CD14-positive monocyte (primary cell): ENCODE data around the gene SAP130. TPM values are rescaled to one million over a fixed set of nuclear protein-coding genes. Genes with fewer than 3 reads are reported as not detected.

Experiments
- DNase-seq, 3 donors: peaks; one replicate each; pipeline ENCODE4 v3.0.0-alpha.2; 2011 to 2022
- H2AFZ ChIP-seq: 2 replicates; pipeline ENCODE4 v1.6.0; 2012; ENCODE audit warnings: mild to moderate bottlenecking, low read depth, low read length, inconsistent platforms; ENCODE audit not compliant: insufficient read depth, poor library complexity, severe bottlenecking
- H3K27ac ChIP-seq, 2 donors: 1 replicate in 1 of 2; 2 replicates in 1 of 2; pipeline ENCODE4 v1.5.1; 2012 to 2013; ENCODE audit warnings: low read length in 2 of 2, control low read depth in 1 of 2, inconsistent platforms in 1 of 2, low read depth in 1 of 2, mild to moderate bottlenecking in 1 of 2
- H3K27me3 ChIP-seq, 2 donors: one replicate each; pipeline versions ENCODE4 v1.6.0 to v1.6.1; 2011 to 2013; ENCODE audit warnings: low read length in 2 of 2; ENCODE audit not compliant: control insufficient read depth in 2 of 2, insufficient read depth in 2 of 2
- H3K36me3 ChIP-seq, 2 donors: replicated peaks in 1 of 2; 1 replicate in 1 of 2; 2 replicates in 1 of 2; pipeline versions ENCODE4 v1.5.1 to v1.6.1; 2012 to 2013; ENCODE audit warnings: low read length in 2 of 2, control low read depth in 1 of 2, inconsistent platforms in 1 of 2, mild to moderate bottlenecking in 1 of 2; ENCODE audit not compliant: insufficient read depth in 2 of 2, control insufficient read depth in 1 of 2
- H3K4me1 ChIP-seq, 2 donors: 1 replicate in 1 of 2; 2 replicates in 1 of 2; pipeline versions ENCODE4 v1.5.1 to v1.6.1; 2012 to 2013; ENCODE audit warnings: low read length in 2 of 2, control low read depth in 1 of 2, inconsistent platforms in 1 of 2, mild to moderate bottlenecking in 1 of 2, moderate library complexity in 1 of 2; ENCODE audit not compliant: insufficient read depth in 2 of 2, control insufficient read depth in 1 of 2
- H3K4me2 ChIP-seq: replicated peaks from 2 replicates; pipeline ENCODE3; 2012; ENCODE audit warnings: low read length, moderate library complexity, mild to moderate bottlenecking; ENCODE audit not compliant: poor library complexity, severe bottlenecking; ENCODE audit errors: extremely low read depth
- H3K4me3 ChIP-seq, 3 experiments: fragments of 200-600 bp in 1 of 3; sonication (generic) in 1 of 3; replicated peaks in 1 of 3; 1 replicate in 2 of 3; 2 replicates in 1 of 3; pipeline ENCODE4 v1.5.1; 2011 to 2013; ENCODE audit warnings: low read length in 3 of 3, mild to moderate bottlenecking in 3 of 3, control low read depth in 2 of 3, low read depth in 2 of 3, inconsistent platforms in 1 of 3, moderate library complexity in 1 of 3
- H3K79me2 ChIP-seq: 2 replicates; pipeline ENCODE4 v1.6.0; 2012; ENCODE audit warnings: mild to moderate bottlenecking, control low read depth, inconsistent platforms, low read length, moderate library complexity; ENCODE audit not compliant: insufficient read depth
- H3K9ac ChIP-seq: 2 replicates; pipeline ENCODE4 v1.6.0; 2017; ENCODE audit warnings: low read length, mild to moderate bottlenecking; ENCODE audit not compliant: insufficient read depth, poor library complexity, severe bottlenecking
- H3K9me3 ChIP-seq, 2 donors: replicated peaks in 1 of 2; 1 replicate in 1 of 2; 2 replicates in 1 of 2; pipeline versions ENCODE4 v1.5.1 to v1.6.1; 2012 to 2013; ENCODE audit warnings: low read length in 2 of 2, control low read depth in 1 of 2; ENCODE audit not compliant: control insufficient read depth in 1 of 2, insufficient read depth in 1 of 2
- H4K20me1 ChIP-seq: 2 replicates; pipeline ENCODE4 v1.6.0; 2012; ENCODE audit warnings: mild to moderate bottlenecking, low read length, control low read depth, moderate library complexity; ENCODE audit not compliant: insufficient read depth
- H3K27ac Mint-ChIP-seq, 7 donors: one replicate each; pipeline ENCODE4 v1.8.0; 2020; ENCODE audit warnings: mild to moderate bottlenecking in 7 of 7, mixed read lengths in 7 of 7, moderate library complexity in 6 of 7, inconsistent platforms in 2 of 7
- H3K27me3 Mint-ChIP-seq, 3 donors: one replicate each; pipeline ENCODE4 v1.8.0; 2021 to 2022; ENCODE audit warnings: low read depth in 3 of 3, mild to moderate bottlenecking in 3 of 3, mixed read lengths in 3 of 3, moderate library complexity in 3 of 3, inconsistent platforms in 1 of 3
- H3K36me3 Mint-ChIP-seq, 2 donors: one replicate each; pipeline ENCODE4 v1.8.0; 2020; ENCODE audit warnings: mixed read lengths in 2 of 2, inconsistent platforms in 1 of 2, mild to moderate bottlenecking in 1 of 2
- H3K4me1 Mint-ChIP-seq: one replicate; pipeline ENCODE4 v1.8.0; 2020; ENCODE audit warnings: mild to moderate bottlenecking, mixed read lengths
- H3K4me3 Mint-ChIP-seq, 2 donors: one replicate each; pipeline ENCODE4 v1.8.0; 2020; ENCODE audit warnings: mild to moderate bottlenecking in 2 of 2, mixed read lengths in 2 of 2, moderate library complexity in 1 of 2
- H3K9me3 Mint-ChIP-seq, 7 donors: one replicate each; pipeline ENCODE4 v1.8.0; 2020 to 2022; ENCODE audit warnings: mixed read lengths in 7 of 7, mild to moderate bottlenecking in 6 of 7, moderate library complexity in 6 of 7, inconsistent platforms in 2 of 7
- WGBS: methylation state at CpG from one replicate; pipeline ENCODE4 v1.1.5; 2013; ENCODE audit warnings: missing lambda C conversion rate; ENCODE audit not compliant: insufficient coverage; 5-methylcytosine and 5-hydroxymethylcytosine counted together
- intact Hi-C, 2 donors: fragments of 100-400 bp; cut with micrococcal nuclease; formaldehyde crosslinking; loops; one replicate each; pipeline versions ENCODE4 v1.15.0 to v1.15.1; 2023
- polyA plus RNA-seq, 3 donors: library from polyadenylated mRNA; depleted of rRNA in 1 of 3; unstranded in 2 of 3; stranded (reverse) in 1 of 3; fragments of 300-500 nt in 2 of 3; fragments of >200 nt in 1 of 3; fragmentation: Illumina TruSeq in 2 of 3; gene quantifications; 1 replicate in 2 of 3; 2 replicates in 1 of 3; pipeline ENCODE4 v1.2.3, GENCODE V29; 2012 to 2021
- TF ChIP-seq, protein P1 (sequence below): fragments of 200-600 bp; IDR thresholded peaks from one replicate; pipeline ENCODE4 v1.8.0; 2022; ENCODE audit warnings: antibody characterized with exemption, mild to moderate bottlenecking

SAP130 gene
- polyA plus RNA-seq, 3 donors = 2.8 to 16.4 (median 6.4) TPM

DNA sequence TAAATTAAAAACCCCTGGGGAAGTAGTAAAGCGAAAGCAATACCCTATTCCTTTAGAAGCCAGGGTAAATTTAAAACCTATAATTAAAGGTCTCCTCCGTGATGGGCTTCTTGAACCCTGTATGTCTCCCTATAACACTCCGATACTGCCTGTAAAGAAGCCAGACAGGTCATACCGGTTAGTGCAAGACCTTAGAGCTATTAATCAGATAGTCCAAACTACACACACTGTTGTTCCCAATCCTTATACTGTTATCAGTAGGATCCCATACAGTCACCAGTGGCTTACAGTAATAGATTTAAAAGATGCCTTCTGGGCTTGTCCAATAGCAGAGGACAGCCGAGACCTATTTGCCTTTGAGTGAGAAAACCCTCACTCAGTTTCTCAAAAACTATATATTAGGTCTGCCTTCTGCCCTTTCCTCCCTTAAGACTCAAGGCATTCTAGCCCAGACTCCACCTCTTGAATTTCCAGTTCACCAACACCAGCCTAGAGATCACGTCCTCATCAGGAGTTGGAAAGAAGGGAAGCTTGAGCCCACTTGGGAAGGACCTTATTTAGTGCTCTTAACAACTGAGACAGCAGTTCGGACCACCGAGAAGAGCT, 12.4 kb upstream of the SAP130 start:
- TF ChIP-seq, protein P1, sequence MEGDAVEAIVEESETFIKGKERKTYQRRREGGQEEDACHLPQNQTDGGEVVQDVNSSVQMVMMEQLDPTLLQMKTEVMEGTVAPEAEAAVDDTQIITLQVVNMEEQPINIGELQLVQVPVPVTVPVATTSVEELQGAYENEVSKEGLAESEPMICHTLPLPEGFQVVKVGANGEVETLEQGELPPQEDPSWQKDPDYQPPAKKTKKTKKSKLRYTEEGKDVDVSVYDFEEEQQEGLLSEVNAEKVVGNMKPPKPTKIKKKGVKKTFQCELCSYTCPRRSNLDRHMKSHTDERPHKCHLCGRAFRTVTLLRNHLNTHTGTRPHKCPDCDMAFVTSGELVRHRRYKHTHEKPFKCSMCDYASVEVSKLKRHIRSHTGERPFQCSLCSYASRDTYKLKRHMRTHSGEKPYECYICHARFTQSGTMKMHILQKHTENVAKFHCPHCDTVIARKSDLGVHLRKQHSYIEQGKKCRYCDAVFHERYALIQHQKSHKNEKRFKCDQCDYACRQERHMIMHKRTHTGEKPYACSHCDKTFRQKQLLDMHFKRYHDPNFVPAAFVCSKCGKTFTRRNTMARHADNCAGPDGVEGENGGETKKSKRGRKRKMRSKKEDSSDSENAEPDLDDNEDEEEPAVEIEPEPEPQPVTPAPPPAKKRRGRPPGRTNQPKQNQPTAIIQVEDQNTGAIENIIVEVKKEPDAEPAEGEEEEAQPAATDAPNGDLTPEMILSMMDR = no peak
- Histone ChIP-seq H4K20me1 (no peaks in the 10 kb centered on the region), H2AFZ (no peak overlapping the region), H3K4me2 (no peak overlapping the region), H3K4me3 (no peak overlapping the region), H3K79me2 (no peaks in the 10 kb centered on the region), H3K36me3 (no peaks in the 10 kb centered on the region), H3K9me3 (peaks cover 51 to 55% of the 10 kb centered on the region in 2 donors), H3K27me3 (no peaks in the 10 kb centered on the region), H3K27ac (no peak overlapping the region), H3K4me1 (no peaks in the 10 kb centered on the region), H3K9ac (no peak overlapping the region)
- intact Hi-C loops = no loop called here
- WGBS = 83% methylated on average over 5 of the region's 8 CpGs
- no peak for DNase-seq
- Mint-ChIP-seq H3K27me3 (peaks cover 0 to 6% (median 5%) of the 10 kb centered on the region in 3 donors), H3K27ac (no peak overlapping the region), H3K36me3 (no peaks in the 10 kb centered on the region), H3K9me3 (peaks cover 37 to 84% (median 66%) of the 10 kb centered on the region in 7 donors), H3K4me3 (no peak overlapping the region), H3K4me1 (no peaks in the 10 kb centered on the region)

DNA sequence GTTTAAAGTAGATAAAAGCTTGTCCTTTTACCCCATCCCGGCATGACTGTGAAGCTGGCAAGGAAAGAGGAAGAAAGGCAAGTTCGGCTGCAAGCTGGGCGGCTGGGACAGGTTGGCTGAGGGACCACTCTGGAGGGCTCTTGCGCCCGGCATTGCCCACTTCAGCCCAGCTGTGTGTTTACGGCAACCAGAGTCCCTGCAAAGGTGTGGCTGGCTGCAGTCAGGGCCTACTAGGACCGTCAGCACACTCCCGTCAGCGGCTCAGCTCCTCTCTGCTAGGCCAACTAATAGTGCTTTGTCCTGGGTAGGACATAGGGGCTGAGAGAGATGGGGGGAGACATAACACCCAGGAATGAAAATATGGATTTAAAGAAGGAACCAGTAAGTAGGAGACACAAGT, 11.7 kb upstream of the SAP130 start:
- Mint-ChIP-seq H3K9me3 (peaks cover 37 to 86% (median 71%) of the 10 kb centered on the region in 7 donors), H3K27me3 (peaks cover 2 to 5% (median 3%) of the 10 kb centered on the region in 3 donors), H3K36me3 (no peaks in the 10 kb centered on the region), H3K4me3 (no peak overlapping the region), H3K4me1 (no peaks in the 10 kb centered on the region), H3K27ac (no peak overlapping the region)
- Histone ChIP-seq H3K4me3 (no peak overlapping the region), H3K9ac (no peak overlapping the region), H2AFZ (no peak overlapping the region), H3K27ac (no peak overlapping the region), H3K27me3 (no peaks in the 10 kb centered on the region), H3K36me3 (no peaks in the 10 kb centered on the region), H3K4me1 (no peaks in the 10 kb centered on the region), H3K4me2 (no peak overlapping the region), H3K9me3 (peaks cover 51 to 61% of the 10 kb centered on the region in 2 donors), H3K79me2 (no peaks in the 10 kb centered on the region), H4K20me1 (no peaks in the 10 kb centered on the region)
- DNase-seq = no peak
- WGBS = 96% methylated on average over 7 of the region's 9 CpGs
- TF ChIP-seq, protein P1 = no peak
- intact Hi-C loops = no loop called here
